Measurements from ENCODE around the gene CCL22.

CCL22 gene

DNA sequence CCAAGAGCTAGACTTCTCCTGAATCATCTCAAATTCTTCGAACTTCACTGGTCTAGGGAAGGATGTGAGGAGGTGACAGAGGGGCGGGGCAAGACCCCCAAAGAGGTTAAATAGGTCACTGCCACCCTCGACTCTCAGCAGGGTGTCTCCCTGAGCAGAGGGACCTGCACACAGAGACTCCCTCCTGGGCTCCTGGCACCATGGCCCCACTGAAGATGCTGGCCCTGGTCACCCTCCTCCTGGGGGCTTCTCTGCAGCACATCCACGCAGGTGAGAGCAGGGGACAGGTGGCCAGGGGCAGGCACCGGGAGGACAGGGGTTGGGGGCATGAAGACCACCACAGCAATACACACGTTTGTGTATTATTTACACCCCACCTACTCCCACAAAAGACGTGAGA is 55.1 kb downstream of the CCL22 start:
- DNase-seq (ENCODE audit: extremely low spot score, insufficient read length, low read depth) (no peak), FAIRE-seq (no peak)

Measured in GM18507 (cell line).